GM23248 (cell line): ENCODE data around the gene APBA3. TPM values are rescaled to one million over a fixed set of nuclear protein-coding genes. Genes with fewer than 3 reads are reported as not detected.

Source experiments
- DNase-seq: peaks from one replicate; pipeline ENCODE4 v3.0.0-alpha.2; 2015
- H2AFZ ChIP-seq: fragments of 200-600 bp; sonication (generic); 2 replicates; pipeline ENCODE4 v1.6.1; 2016; ENCODE audit warnings: antibody characterized with exemption
- H3F3A ChIP-seq: fragments of 200-600 bp; sonication (generic); 2 replicates; pipeline ENCODE4 v1.6.1; 2016; ENCODE audit warnings: mild to moderate bottlenecking, antibody characterized with exemption, mixed run types; ENCODE audit not compliant: insufficient read depth
- H3K27ac ChIP-seq: fragments of 200-600 bp; sonication (generic); 2 replicates; pipeline ENCODE4 v1.5.1; 2016; ENCODE audit warnings: mild to moderate bottlenecking
- H3K27me3 ChIP-seq: fragments of 200-600 bp; sonication (generic); replicated peaks from 2 replicates; pipeline ENCODE4 v1.6.1; 2016; ENCODE audit warnings: mild to moderate bottlenecking; ENCODE audit not compliant: insufficient read depth
- H3K36me3 ChIP-seq: fragments of 200-600 bp; sonication (generic); 2 replicates; pipeline ENCODE4 v1.6.1; 2016; ENCODE audit warnings: low read depth, mild to moderate bottlenecking
- H3K4me1 ChIP-seq: fragments of 200-600 bp; sonication (generic); 2 replicates; pipeline ENCODE4 v1.6.1; 2016; ENCODE audit warnings: mild to moderate bottlenecking; ENCODE audit not compliant: insufficient read depth
- H3K4me2 ChIP-seq: fragments of 200-600 bp; sonication (generic); one replicate; pipeline ENCODE4 v1.6.1; 2016; ENCODE audit warnings: mild to moderate bottlenecking; ENCODE audit not compliant: unreplicated experiment
- H3K4me3 ChIP-seq: fragments of 200-600 bp; sonication (generic); 2 replicates; pipeline ENCODE4 v1.5.1; 2016; ENCODE audit warnings: mild to moderate bottlenecking
- H3K79me2 ChIP-seq: fragments of 200-600 bp; sonication (generic); 2 replicates; pipeline ENCODE4 v1.6.1; 2016; ENCODE audit warnings: mild to moderate bottlenecking; ENCODE audit not compliant: insufficient read depth
- H3K9ac ChIP-seq: fragments of 200-600 bp; sonication (generic); 2 replicates; pipeline ENCODE4 v1.6.1; 2016; ENCODE audit warnings: mild to moderate bottlenecking
- H3K9me2 ChIP-seq: fragments of 200-600 bp; sonication (generic); 2 replicates; pipeline ENCODE4 v1.6.1; 2016; ENCODE audit warnings: mixed run types, mild to moderate bottlenecking, moderate library complexity; ENCODE audit not compliant: insufficient read depth
- H3K9me3 ChIP-seq: fragments of 200-600 bp; sonication (generic); one replicate; pipeline ENCODE4 v1.6.1; 2017; ENCODE audit warnings: low read depth
- H4K20me1 ChIP-seq: fragments of 200-600 bp; sonication (generic); 2 replicates; pipeline ENCODE4 v1.6.0; 2016; ENCODE audit not compliant: insufficient read depth
- EZH2 ChIP-seq: fragments of 200-600 bp; sonication (generic); IDR thresholded peaks from 2 replicates; pipeline ENCODE4 v1.6.1; 2018; ENCODE audit warnings: antibody characterized with exemption, mild to moderate bottlenecking; ENCODE audit not compliant: insufficient read depth, poor library complexity, severe bottlenecking
- EZH2phosphoT487 ChIP-seq: fragments of 200-600 bp; sonication (generic); IDR thresholded peaks from 2 replicates; pipeline ENCODE4 v1.6.1; 2018; ENCODE audit warnings: antibody characterized with exemption, moderate library complexity, mild to moderate bottlenecking, low read depth; ENCODE audit not compliant: insufficient read depth
- WGBS, 2 experiments: methylation state at CpG; one replicate each; pipeline ENCODE4 v1.1.6; 2015 to 2017; ENCODE audit warnings: low lambda C conversion rate in 2 of 2, low coverage in 1 of 2; ENCODE audit errors: missing lambda C conversion rate in 2 of 2; 5-methylcytosine and 5-hydroxymethylcytosine counted together
- in situ Hi-C: fragments of 300-500 bp; cut with MboI; formaldehyde crosslinking; loops from 2 replicates; pipeline ENCODE4 v1.15.0; 2020
- polyA plus RNA-seq: library from polyadenylated mRNA; unstranded; fragments of >200 nt; fragmentation: Nextera tagmentation; extraction: Ambion mirVana; gene quantifications from 2 replicates; pipeline ENCODE4 v1.2.1, GENCODE V29; 2016
- total RNA-seq: library from RNA; depleted of rRNA; stranded (reverse); fragments of >200 nt; shearing (Covaris generic); gene quantifications from 2 replicates; pipeline ENCODE4 v1.2.3, GENCODE V29; 2014

Gene APBA3
- total and polyA plus RNA-seq, 2 experiments from 2014 or later: 16.9 to 28.3 TPM

DNA sequence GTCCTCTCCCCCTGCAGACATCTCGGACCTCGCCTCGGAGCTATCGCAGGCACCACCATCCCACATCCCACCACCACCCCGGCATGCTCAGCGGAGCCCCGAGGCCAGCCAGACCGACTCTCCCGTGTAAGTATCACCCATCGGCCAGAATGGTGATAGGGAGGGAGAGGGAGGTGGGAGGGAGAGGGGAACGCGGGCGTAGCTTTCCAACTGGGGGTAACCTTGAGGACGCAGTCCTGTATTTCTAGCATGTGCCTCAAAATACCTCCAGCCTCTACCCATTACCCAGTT is 27.2 kb downstream of the APBA3 start:
- H3K4me2 ChIP-seq: no peak overlapping the region
- TF ChIP-seq EZH2 (no peak), EZH2phosphoT487 (no peak)
- no peaks in the 10 kb centered on the region for H3K4me1 ChIP-seq
- in situ Hi-C loops: no loop called here
- H4K20me1 ChIP-seq: no peaks in the 10 kb centered on the region
- no peaks in the 10 kb centered on the region for H3K36me3 ChIP-seq
- no peak overlapping the region for H2AFZ ChIP-seq
- no peak overlapping the region for H3K9ac ChIP-seq
- DNase-seq: no peak
- H3K79me2 ChIP-seq: no peaks in the 10 kb centered on the region
- no peak overlapping the region for H3K27ac ChIP-seq
- no peaks in the 10 kb centered on the region for H3K9me3 ChIP-seq
- no peaks in the 10 kb centered on the region for H3K9me2 ChIP-seq
- no peak overlapping the region for H3K4me3 ChIP-seq
- H3K27me3 ChIP-seq: no peaks in the 10 kb centered on the region; the same call in 1 of the 2 replicates
- WGBS, 2 experiments: 89% methylated on average over 13 to 14 of the region's 14 CpGs
- no peaks in the 10 kb centered on the region for H3F3A ChIP-seq

DNA sequence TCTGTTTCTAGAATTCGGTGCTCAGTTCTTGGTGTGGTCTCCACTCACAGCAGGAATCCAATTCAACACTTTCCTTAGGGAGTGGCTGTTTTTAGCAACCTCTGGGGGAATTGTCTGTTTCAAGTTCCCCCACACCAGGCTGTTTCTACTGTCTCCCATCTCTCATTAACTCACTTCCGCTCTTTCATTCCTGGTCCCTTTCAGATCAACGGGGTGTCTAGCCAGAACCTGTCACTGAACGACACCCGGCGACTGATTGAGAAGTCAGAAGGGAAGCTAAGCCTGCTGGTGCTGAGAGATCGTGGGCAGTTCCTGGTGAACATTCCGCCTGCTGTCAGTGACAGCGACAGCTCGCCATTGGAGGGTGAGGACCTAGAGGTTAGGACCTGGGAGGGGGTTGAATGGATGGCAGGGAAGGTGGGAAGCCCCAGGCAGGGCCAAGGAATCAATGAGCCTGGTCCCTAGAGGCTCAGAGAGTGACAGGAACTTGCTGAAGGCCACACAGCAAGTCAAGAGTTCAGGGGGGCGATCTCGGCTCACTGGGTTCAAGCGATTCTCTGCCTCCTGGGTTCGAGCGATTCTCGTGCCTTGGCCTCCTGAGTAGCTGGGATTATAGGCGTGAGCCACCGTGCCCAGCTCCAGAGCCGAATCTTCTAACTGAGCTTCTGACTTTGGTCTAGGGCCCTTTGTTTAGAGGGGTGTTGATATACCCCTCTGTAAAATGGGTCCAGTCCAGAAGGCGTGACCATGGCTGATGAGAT is 27.8 kb downstream of the APBA3 start:
- Histone ChIP-seq H3K36me3 (no peaks in the 10 kb centered on the region), H3K27ac (no peak overlapping the region), H2AFZ (no peak overlapping the region), H4K20me1 (no peaks in the 10 kb centered on the region), H3K9me3 (no peaks in the 10 kb centered on the region), H3F3A (no peaks in the 10 kb centered on the region), H3K4me1 (no peaks in the 10 kb centered on the region), H3K79me2 (no peaks in the 10 kb centered on the region), H3K4me2 (no peak overlapping the region), H3K9me2 (no peaks in the 10 kb centered on the region), H3K27me3 (no peaks in the 10 kb centered on the region; the same call in 1 of the 2 replicates), H3K9ac (no peak overlapping the region), H3K4me3 (no peak overlapping the region)
- TF ChIP-seq EZH2phosphoT487: no peak
- TF ChIP-seq EZH2: no peak
- in situ Hi-C loops: no loop called here
- 49 to 53% methylated on average over 19 to 20 of the region's 20 CpGs for WGBS, 2 experiments
- no peak for DNase-seq

GRCh38 chr19:3732108-3732507 is 29.4 kb downstream of the APBA3 start:
- H3K36me3 ChIP-seq: no peaks in the 10 kb centered on the region
- H2AFZ ChIP-seq: no peak overlapping the region
- no peaks in the 10 kb centered on the region for H3K9me3 ChIP-seq
- no peaks in the 10 kb centered on the region for H3K79me2 ChIP-seq
- in situ Hi-C loops: no loop called here
- H3K27ac ChIP-seq: no peak overlapping the region
- 46 to 50% methylated on average over 1 of the region's 1 CpG for WGBS, 2 experiments
- TF ChIP-seq EZH2phosphoT487: no peak
- no peak for TF ChIP-seq EZH2
- no peaks in the 10 kb centered on the region for H3K9me2 ChIP-seq
- H3K4me3 ChIP-seq: no peak overlapping the region
- no peak overlapping the region for H3K9ac ChIP-seq
- no peak overlapping the region for H3K4me2 ChIP-seq
- DNase-seq: no peak
- H3K27me3 ChIP-seq: no peaks in the 10 kb centered on the region; the same call in 1 of the 2 replicates
- H4K20me1 ChIP-seq: no peaks in the 10 kb centered on the region
- H3F3A ChIP-seq: no peaks in the 10 kb centered on the region
- H3K4me1 ChIP-seq: no peaks in the 10 kb centered on the region

GRCh38 chr19:3730457-3730958 is 31.0 kb downstream of the APBA3 start:
- H3K36me3 ChIP-seq: no peaks in the 10 kb centered on the region
- H3K9me2 ChIP-seq: no peaks in the 10 kb centered on the region
- no peak overlapping the region for H3K4me3 ChIP-seq
- TF ChIP-seq EZH2 (no peak), EZH2phosphoT487 (no peak)
- in situ Hi-C loops: no loop called here
- H3K4me1 ChIP-seq: no peaks in the 10 kb centered on the region
- H3K27ac ChIP-seq: no peak overlapping the region
- no peaks in the 10 kb centered on the region for H3K9me3 ChIP-seq
- H3K79me2 ChIP-seq: no peaks in the 10 kb centered on the region
- H3F3A ChIP-seq: no peaks in the 10 kb centered on the region
- WGBS, 2 experiments: 88 to 89% methylated on average over 28 to 32 of the region's 32 CpGs
- H3K4me2 ChIP-seq: no peak overlapping the region
- no peak for DNase-seq
- no peaks in the 10 kb centered on the region for H4K20me1 ChIP-seq
- no peaks in the 10 kb centered on the region; the same call in 1 of the 2 replicates for H3K27me3 ChIP-seq
- no peak overlapping the region for H2AFZ ChIP-seq
- H3K9ac ChIP-seq: no peak overlapping the region
